ENCODE measurements around the gene GPR173.

GRCh38 chrX:53087388-53087831 is 38.8 kb downstream of the GPR173 start:
- TF ChIP-seq CREB1 (IDR thresholded peaks at IDR 0.05; ENCODE audit: low read depth) (no peak), REST (IDR thresholded peaks at IDR 0.05; ENCODE audit: low read depth) (no peak), EP300 (IDR thresholded peaks at IDR 0.05; ENCODE audit: borderline replicate concordance) (no peak), FOXM1 (IDR thresholded peaks at IDR 0.05; ENCODE audit: borderline replicate concordance, low read depth) (no peak), YY1 (IDR thresholded peaks at IDR 0.05; ENCODE audit: low read depth) (no peak), TAF1 (IDR thresholded peaks at IDR 0.05; ENCODE audit: low read depth) (no peak), TCF12 (IDR thresholded peaks at IDR 0.05; ENCODE audit: low read depth) (no peak), MAX (IDR thresholded peaks at IDR 0.05) (no peak), RAD21 (IDR thresholded peaks at IDR 0.05; ENCODE audit: low read depth) (no peak), EGR1 (IDR thresholded peaks at IDR 0.05) (no peak)
